HepG2 (cell line): ENCODE measurements around the gene MYO1B. TPM values are rescaled to one million over a fixed set of nuclear protein-coding genes. Genes with fewer than 3 reads are reported as not detected.

Experiments used
- ATAC-seq: fragments of 200-7000 bp; cut with Tn5 transposase; 3 replicates; pipeline ENCODE4 v1.9.1; 2020; ENCODE audit warnings: mild to moderate bottlenecking, moderate library complexity
- BruUV-seq: library from RNA; stranded (reverse); fragments of 400-500 nt; replicated peaks from 2 replicates; lab custom pipeline; 2021; lab: Mats Ljungman, UMichigan
- CTCF ChIA-PET: fragments of 300-600 bp; formaldehyde crosslinking; extraction: SDS; loops from one replicate; lab custom pipeline; 2021; ENCODE audit warnings: low total read pairs, inconsistent platforms, low intra/inter-chr PET ratio; lab: Yijun Ruan, JAX
- POLR2A ChIA-PET: fragments of 350-600 bp; sonication (Branson Sonifier 250); formaldehyde crosslinking; loops from one replicate; lab custom pipeline; 2020; ENCODE audit warnings: antibody characterized with exemption, inconsistent platforms; lab: Yijun Ruan, JAX
- DNase-seq: peaks from one replicate; pipeline ENCODE4 v3.0.0-alpha.2; 2015; ENCODE audit warnings: low spot score
- FAIRE-seq: peaks from 3 replicates; lab custom pipeline; 2011; peaks lifted over from hg19 to GRCh38; lab: Jason Lieb, UNC
- H2AFZ ChIP-seq: one replicate; pipeline ENCODE4 v1.6.1; 2011; ENCODE audit warnings: low read length, inconsistent platforms
- H3K27ac ChIP-seq: fragments of 300-600 bp; 3 replicates; pipeline ENCODE4 v1.8.0; 2011; ENCODE audit warnings: mixed run types, mild to moderate bottlenecking, mixed read lengths, low read length, inconsistent platforms; ENCODE audit not compliant: insufficient read depth; ENCODE audit errors: extremely low read length
- H3K27me3 ChIP-seq, 2 experiments: fragments of 200-600 bp in 1 of 2; 2 replicates in 1 of 2; 3 replicates in 1 of 2; pipeline versions ENCODE4 v1.6.0 to v1.8.0; 2011; ENCODE audit warnings: low read length in 2 of 2, mild to moderate bottlenecking in 2 of 2, moderate library complexity in 2 of 2, inconsistent platforms in 1 of 2; ENCODE audit not compliant: insufficient read depth in 2 of 2, control insufficient read depth in 1 of 2
- H3K36me3 ChIP-seq, 2 experiments: fragments of 200-600 bp in 1 of 2; replicated peaks in 1 of 2; 2 replicates in 1 of 2; 3 replicates in 1 of 2; pipeline versions ENCODE4 v1.5.1 to v1.8.0; 2011; ENCODE audit warnings: low read length in 2 of 2, inconsistent platforms in 1 of 2; ENCODE audit not compliant: insufficient read depth in 2 of 2, control insufficient read depth in 1 of 2
- H3K4me1 ChIP-seq: 2 replicates; pipeline ENCODE4 v1.5.1; 2012; ENCODE audit warnings: low read length, inconsistent platforms; ENCODE audit not compliant: insufficient read depth
- H3K4me2 ChIP-seq: 2 replicates; pipeline ENCODE4 v1.6.0; 2011; ENCODE audit warnings: low read depth, low read length, inconsistent platforms
- H3K4me3 ChIP-seq, 3 experiments: fragments of 200-600 bp in 1 of 3; sonication (generic), shearing (Covaris generic) in 1 of 3; replicated peaks in 1 of 3; 2 replicates each; pipeline ENCODE4 v1.5.1; 2011 to 2016; ENCODE audit warnings: low read length in 3 of 3, inconsistent platforms in 2 of 3, low read depth in 2 of 3, mild to moderate bottlenecking in 2 of 3, control low read depth in 1 of 3, mixed read lengths in 1 of 3; ENCODE audit not compliant: insufficient read depth in 1 of 3
- H3K79me2 ChIP-seq: one replicate; pipeline ENCODE4 v1.6.1; 2011; ENCODE audit warnings: low read length, inconsistent platforms; ENCODE audit not compliant: insufficient read depth
- H3K9ac ChIP-seq: 2 replicates; pipeline ENCODE4 v1.6.0; 2011; ENCODE audit warnings: mild to moderate bottlenecking, low read depth, low read length, inconsistent platforms; ENCODE audit not compliant: insufficient read depth
- H3K9me3 ChIP-seq: 2 replicates; pipeline ENCODE4 v1.5.1; 2012; ENCODE audit warnings: mild to moderate bottlenecking, low read length
- H4K20me1 ChIP-seq: 2 replicates; pipeline ENCODE4 v1.6.0; 2011; ENCODE audit warnings: inconsistent platforms, mild to moderate bottlenecking, low read length, moderate library complexity; ENCODE audit not compliant: insufficient read depth
- ADNP ChIP-seq: sonication (generic); formaldehyde crosslinking; IDR thresholded peaks from 2 replicates; pipeline ENCODE4 v1.4.0; 2020; ENCODE audit warnings: missing genetic modification reagents
- RFXANK ChIP-seq: IDR thresholded peaks from 2 replicates; pipeline ENCODE4 v1.6.1; 2016
- SNRNP70 ChIP-seq: fragments of 200-400 bp; formaldehyde crosslinking; IDR thresholded peaks from 2 replicates; pipeline ENCODE4 v1.6.1; 2017; ENCODE audit warnings: mild to moderate bottlenecking, low read depth, low read length, moderate library complexity
- ZNF75D ChIP-seq: sonication (generic); formaldehyde crosslinking; IDR thresholded peaks from 2 replicates; pipeline ENCODE4 v1.8.1; 2023; ENCODE audit warnings: missing genetic modification reagents, mild to moderate bottlenecking, borderline replicate concordance
- ZNF788 ChIP-seq: sonication (generic); formaldehyde crosslinking; IDR thresholded peaks from 2 replicates; pipeline ENCODE4 v1.5.0; 2020; ENCODE audit warnings: mild to moderate bottlenecking, missing genetic modification reagents, borderline replicate concordance
- WGBS: methylation state at CpG from one replicate; pipeline ENCODE4 v1.1.6; 2017; ENCODE audit warnings: low lambda C conversion rate; 5-methylcytosine and 5-hydroxymethylcytosine counted together
- in situ Hi-C: cut with HindIII; loops from 2 replicates; pipeline ENCODE4 v1.10.0; 2017; ENCODE audit warnings: low pct_unique_long_range_greater_than_20kb; ENCODE audit not compliant: extremely low pct_ligation_motif_present
- intact Hi-C: fragments of 100-400 bp; cut with micrococcal nuclease; formaldehyde crosslinking; loops from one replicate; pipeline ENCODE4 v1.10.0; 2022; ENCODE audit not compliant: unreplicated experiment
- polyA plus RNA-seq, 8 experiments: library from polyadenylated mRNA; depleted of rRNA in 3 of 8; stranded (reverse) in 7 of 8; unstranded in 1 of 8; fragments of >200 nt; fragmentation: Illumina TruSeq in 4 of 8; extraction: Trizol in 4 of 8; gene quantifications; 2 replicates each; pipeline versions ENCODE4 v1.2.1 to v1.2.3, GENCODE V29; 2011 to 2016; ENCODE audit warnings: low read depth in 4 of 8, missing spikeins in 1 of 8, mixed read lengths in 1 of 8; ENCODE audit not compliant: insufficient read depth in 1 of 8
- total RNA-seq, 5 experiments: library from RNA; depleted of rRNA; stranded (reverse); fragments of >200 nt; fragmentation: Illumina TruSeq; extraction: Trizol; gene quantifications; 2 replicates each; pipeline ENCODE4 v1.2.3, GENCODE V29; 2016; ENCODE audit warnings: low read depth in 1 of 5
- TF ChIP-seq, protein P1 (sequence below), 2 experiments: sonication (generic) in 1 of 2; formaldehyde crosslinking in 1 of 2; IDR thresholded peaks; 2 replicates each; pipeline versions ENCODE4 v1.4.0 to v1.6.1; 2016 to 2020; ENCODE audit warnings: borderline replicate concordance in 1 of 2, low read depth in 1 of 2, mild to moderate bottlenecking in 1 of 2, missing genetic modification reagents in 1 of 2
- TF ChIP-seq, protein P2 (sequence below): sonication (generic); formaldehyde crosslinking; IDR thresholded peaks from 2 replicates; pipeline ENCODE4 v1.4.0; 2020; ENCODE audit warnings: missing genetic modification reagents, borderline replicate concordance
- TF ChIP-seq, protein P3 (sequence below): sonication (generic); formaldehyde crosslinking; IDR thresholded peaks from 2 replicates; pipeline ENCODE4 v1.8.0; 2022; ENCODE audit warnings: mild to moderate bottlenecking, missing genetic modification reagents, moderate library complexity
- TF ChIP-seq, protein P4 (sequence below): sonication (generic); formaldehyde crosslinking; conservative IDR thresholded peaks from 2 replicates; pipeline ENCODE4 v1.8.0; 2022; ENCODE audit warnings: missing genetic modification reagents
- TF ChIP-seq, protein P5 (sequence below): sonication (generic); formaldehyde crosslinking; IDR thresholded peaks from 2 replicates; pipeline ENCODE4 v1.4.0; 2020; ENCODE audit warnings: missing genetic modification reagents

Gene MYO1B
- total and polyA plus RNA-seq, 2 of the 13 experiments (the other 11 are each of a cell fraction or from before 2014, with no cell fraction given), result 36.9 to 89.8 TPM

DNA sequence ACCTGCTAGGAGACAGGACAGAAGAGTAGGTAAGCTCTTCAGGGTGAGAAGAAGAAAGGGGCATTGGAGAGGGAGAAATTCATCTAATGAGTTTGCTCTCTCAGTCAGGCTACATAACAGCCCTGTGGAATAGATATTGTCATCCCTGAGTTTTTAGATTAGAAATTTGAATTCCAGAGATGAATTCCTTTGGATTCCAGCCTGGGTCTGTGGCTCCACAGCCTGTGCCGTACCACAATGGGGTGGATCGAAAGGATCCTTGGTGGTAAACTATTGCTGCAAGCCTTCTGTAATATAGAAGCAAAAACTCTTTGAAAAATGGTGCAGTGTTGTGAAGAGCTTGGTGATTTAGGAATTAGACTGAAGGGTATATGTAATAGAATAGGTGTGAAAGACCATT, 21.0 kb downstream of the MYO1B start:
- no peak overlapping the region for H3K9ac ChIP-seq
- H3K9me3 ChIP-seq, result no peaks in the 10 kb centered on the region
- H3K4me3 ChIP-seq, result no peak overlapping the region
- FAIRE-seq, result no peak
- intact Hi-C loops, result no loop called here
- ChIA-PET POLR2A (interaction anchor here (1.1 kb wide), 1 partner anchor 20 kb away, joined by 3 read pairs; no protein-coding TSS in a partner anchor), CTCF (no interaction called here)
- no peak overlapping the region for H3K27ac ChIP-seq
- ATAC-seq, result no peak
- no TSS peak for BruUV-seq
- H4K20me1 ChIP-seq, result peaks cover 5% of the 10 kb centered on the region; the same call in 1 of the 2 replicates
- WGBS, result 100% methylated on average over 2 of the region's 2 CpGs
- no peaks in the 10 kb centered on the region for H3K27me3 ChIP-seq
- peaks cover 100% of the 10 kb centered on the region for H3K79me2 ChIP-seq
- H3K36me3 ChIP-seq, result no peaks in the 10 kb centered on the region
- H3K4me2 ChIP-seq, result no peak overlapping the region
- no peak overlapping the region for H2AFZ ChIP-seq
- DNase-seq, result no peak
- peaks cover 52% of the 10 kb centered on the region for H3K4me1 ChIP-seq
- in situ Hi-C loops, result no loop called here
- no peak for TF ChIP-seq ZNF788 (CRISPR knock-in tag)
- TF ChIP-seq ADNP (CRISPR knock-in tag), result no peak
- TF ChIP-seq, protein P1, sequence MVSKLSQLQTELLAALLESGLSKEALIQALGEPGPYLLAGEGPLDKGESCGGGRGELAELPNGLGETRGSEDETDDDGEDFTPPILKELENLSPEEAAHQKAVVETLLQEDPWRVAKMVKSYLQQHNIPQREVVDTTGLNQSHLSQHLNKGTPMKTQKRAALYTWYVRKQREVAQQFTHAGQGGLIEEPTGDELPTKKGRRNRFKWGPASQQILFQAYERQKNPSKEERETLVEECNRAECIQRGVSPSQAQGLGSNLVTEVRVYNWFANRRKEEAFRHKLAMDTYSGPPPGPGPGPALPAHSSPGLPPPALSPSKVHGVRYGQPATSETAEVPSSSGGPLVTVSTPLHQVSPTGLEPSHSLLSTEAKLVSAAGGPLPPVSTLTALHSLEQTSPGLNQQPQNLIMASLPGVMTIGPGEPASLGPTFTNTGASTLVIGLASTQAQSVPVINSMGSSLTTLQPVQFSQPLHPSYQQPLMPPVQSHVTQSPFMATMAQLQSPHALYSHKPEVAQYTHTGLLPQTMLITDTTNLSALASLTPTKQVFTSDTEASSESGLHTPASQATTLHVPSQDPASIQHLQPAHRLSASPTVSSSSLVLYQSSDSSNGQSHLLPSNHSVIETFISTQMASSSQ (IDR thresholded peaks at IDR 0.05; ENCODE audit: low read depth), result no peak
- TF ChIP-seq, protein P1 (CRISPR knock-in tag; IDR thresholded peaks at IDR 0.05; ENCODE audit: borderline replicate concordance), result no peak
- TF ChIP-seq, protein P2, sequence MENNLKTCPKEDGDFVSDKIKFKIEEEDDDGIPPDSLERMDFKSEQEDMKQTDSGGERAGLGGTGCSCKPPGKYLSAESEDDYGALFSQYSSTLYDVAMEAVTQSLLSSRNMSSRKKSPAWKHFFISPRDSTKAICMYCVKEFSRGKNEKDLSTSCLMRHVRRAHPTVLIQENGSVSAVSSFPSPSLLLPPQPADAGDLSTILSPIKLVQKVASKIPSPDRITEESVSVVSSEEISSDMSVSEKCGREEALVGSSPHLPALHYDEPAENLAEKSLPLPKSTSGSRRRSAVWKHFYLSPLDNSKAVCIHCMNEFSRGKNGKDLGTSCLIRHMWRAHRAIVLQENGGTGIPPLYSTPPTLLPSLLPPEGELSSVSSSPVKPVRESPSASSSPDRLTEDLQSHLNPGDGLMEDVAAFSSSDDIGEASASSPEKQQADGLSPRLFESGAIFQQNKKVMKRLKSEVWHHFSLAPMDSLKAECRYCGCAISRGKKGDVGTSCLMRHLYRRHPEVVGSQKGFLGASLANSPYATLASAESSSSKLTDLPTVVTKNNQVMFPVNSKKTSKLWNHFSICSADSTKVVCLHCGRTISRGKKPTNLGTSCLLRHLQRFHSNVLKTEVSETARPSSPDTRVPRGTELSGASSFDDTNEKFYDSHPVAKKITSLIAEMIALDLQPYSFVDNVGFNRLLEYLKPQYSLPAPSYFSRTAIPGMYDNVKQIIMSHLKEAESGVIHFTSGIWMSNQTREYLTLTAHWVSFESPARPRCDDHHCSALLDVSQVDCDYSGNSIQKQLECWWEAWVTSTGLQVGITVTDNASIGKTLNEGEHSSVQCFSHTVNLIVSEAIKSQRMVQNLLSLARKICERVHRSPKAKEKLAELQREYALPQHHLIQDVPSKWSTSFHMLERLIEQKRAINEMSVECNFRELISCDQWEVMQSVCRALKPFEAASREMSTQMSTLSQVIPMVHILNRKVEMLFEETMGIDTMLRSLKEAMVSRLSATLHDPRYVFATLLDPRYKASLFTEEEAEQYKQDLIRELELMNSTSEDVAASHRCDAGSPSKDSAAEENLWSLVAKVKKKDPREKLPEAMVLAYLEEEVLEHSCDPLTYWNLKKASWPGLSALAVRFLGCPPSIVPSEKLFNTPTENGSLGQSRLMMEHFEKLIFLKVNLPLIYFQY (CRISPR knock-in tag), result no peak
- TF ChIP-seq SNRNP70, result no peak
- TF ChIP-seq, protein P3, sequence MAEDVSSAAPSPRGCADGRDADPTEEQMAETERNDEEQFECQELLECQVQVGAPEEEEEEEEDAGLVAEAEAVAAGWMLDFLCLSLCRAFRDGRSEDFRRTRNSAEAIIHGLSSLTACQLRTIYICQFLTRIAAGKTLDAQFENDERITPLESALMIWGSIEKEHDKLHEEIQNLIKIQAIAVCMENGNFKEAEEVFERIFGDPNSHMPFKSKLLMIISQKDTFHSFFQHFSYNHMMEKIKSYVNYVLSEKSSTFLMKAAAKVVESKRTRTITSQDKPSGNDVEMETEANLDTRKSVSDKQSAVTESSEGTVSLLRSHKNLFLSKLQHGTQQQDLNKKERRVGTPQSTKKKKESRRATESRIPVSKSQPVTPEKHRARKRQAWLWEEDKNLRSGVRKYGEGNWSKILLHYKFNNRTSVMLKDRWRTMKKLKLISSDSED (CRISPR knock-in tag), result no peak
- TF ChIP-seq RFXANK (CRISPR knock-in tag), result no peak
- TF ChIP-seq, protein P4, sequence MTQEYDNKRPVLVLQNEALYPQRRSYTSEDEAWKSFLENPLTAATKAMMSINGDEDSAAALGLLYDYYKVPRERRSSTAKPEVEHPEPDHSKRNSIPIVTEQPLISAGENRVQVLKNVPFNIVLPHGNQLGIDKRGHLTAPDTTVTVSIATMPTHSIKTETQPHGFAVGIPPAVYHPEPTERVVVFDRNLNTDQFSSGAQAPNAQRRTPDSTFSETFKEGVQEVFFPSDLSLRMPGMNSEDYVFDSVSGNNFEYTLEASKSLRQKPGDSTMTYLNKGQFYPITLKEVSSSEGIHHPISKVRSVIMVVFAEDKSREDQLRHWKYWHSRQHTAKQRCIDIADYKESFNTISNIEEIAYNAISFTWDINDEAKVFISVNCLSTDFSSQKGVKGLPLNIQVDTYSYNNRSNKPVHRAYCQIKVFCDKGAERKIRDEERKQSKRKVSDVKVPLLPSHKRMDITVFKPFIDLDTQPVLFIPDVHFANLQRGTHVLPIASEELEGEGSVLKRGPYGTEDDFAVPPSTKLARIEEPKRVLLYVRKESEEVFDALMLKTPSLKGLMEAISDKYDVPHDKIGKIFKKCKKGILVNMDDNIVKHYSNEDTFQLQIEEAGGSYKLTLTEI (CRISPR knock-in tag), result no peak
- TF ChIP-seq, protein P5, sequence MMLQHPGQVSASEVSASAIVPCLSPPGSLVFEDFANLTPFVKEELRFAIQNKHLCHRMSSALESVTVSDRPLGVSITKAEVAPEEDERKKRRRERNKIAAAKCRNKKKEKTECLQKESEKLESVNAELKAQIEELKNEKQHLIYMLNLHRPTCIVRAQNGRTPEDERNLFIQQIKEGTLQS (CRISPR knock-in tag), result no peak
- no peak for TF ChIP-seq ZNF75D (CRISPR knock-in tag)
